Measurements from ENCODE around the gene SCAMP4.

GRCh38 chr19:1970003-1970805 is 65.0 kb downstream of the SCAMP4 start:
- no peak for TF ChIP-seq EZH2phosphoT487 (IDR thresholded peaks at IDR 0.05; ENCODE audit: low read depth, severe bottlenecking, unreplicated experiment)
- no peak for TF ChIP-seq CTCF (IDR thresholded peaks at IDR 0.05; ENCODE audit: poor library complexity)
- no peak for TF ChIP-seq EZH2 (IDR thresholded peaks at IDR 0.05; ENCODE audit: borderline replicate concordance)

Measured in hepatocyte (in vitro differentiated cells).